Endothelial cell of umbilical vein (primary cell): Measurements from ENCODE around the gene PARVA. TPM values are rescaled to one million over a fixed set of nuclear protein-coding genes. Genes with fewer than 3 reads are reported as not detected.

ENCODE experiments used
- Bru-seq: library from RNA; stranded (reverse); fragments of 400-500 nt; gene quantifications from one replicate; lab custom pipeline; 2021; lab: Mats Ljungman, UMichigan
- BruChase-seq, 2 experiments: library from RNA; stranded (reverse); fragments of 400-500 nt; gene quantifications; one replicate each; lab custom pipeline; 2021; lab: Mats Ljungman, UMichigan
- BruUV-seq: library from RNA; stranded (reverse); fragments of 400-500 nt; replicated peaks from 2 replicates; lab custom pipeline; 2021; lab: Mats Ljungman, UMichigan
- CTCF ChIA-PET: fragments of 300-600, 350-600 bp; sonication (Branson Sonifier 250); formaldehyde crosslinking; loops from one replicate; lab custom pipeline; 2021; ENCODE audit warnings: antibody characterized with exemption, inconsistent platforms; lab: Charles Lee
- POLR2A ChIA-PET: fragments of 300-600, 350-600 bp; sonication (Branson Sonifier 250); formaldehyde crosslinking; loops from one replicate; lab custom pipeline; 2021; ENCODE audit warnings: antibody characterized with exemption, inconsistent platforms; lab: Charles Lee
- DNase-seq: peaks from one replicate; pipeline ENCODE4 v3.0.0-alpha.2; 2011; ENCODE audit warnings: low read depth, low spot score
- FAIRE-seq: peaks from 2 replicates; lab custom pipeline; 2011; peaks lifted over from hg19 to GRCh38; lab: Jason Lieb, UNC
- H2AFZ ChIP-seq: 2 replicates; pipeline ENCODE4 v1.6.0; 2012; ENCODE audit warnings: low read depth, low read length, control low read depth, inconsistent platforms
- H3K27ac ChIP-seq: 2 replicates; pipeline ENCODE4 v1.5.1; 2011; ENCODE audit warnings: low read depth, mild to moderate bottlenecking, control low read depth, low read length, moderate library complexity; ENCODE audit not compliant: insufficient read depth
- H3K27me3 ChIP-seq, 2 experiments: 2 replicates each; pipeline versions ENCODE4 v1.6.0 to v1.6.1; 2011; ENCODE audit warnings: low read length in 2 of 2, mixed read lengths in 1 of 2; ENCODE audit not compliant: control insufficient read depth in 2 of 2, insufficient read depth in 2 of 2
- H3K36me3 ChIP-seq, 2 experiments: 2 replicates in 1 of 2; 3 replicates in 1 of 2; pipeline ENCODE4 v1.5.1; 2011; ENCODE audit warnings: low read length in 2 of 2, mild to moderate bottlenecking in 1 of 2, moderate library complexity in 1 of 2; ENCODE audit not compliant: control insufficient read depth in 2 of 2, insufficient read depth in 2 of 2; ENCODE audit errors: extremely low read depth in 1 of 2
- H3K4me1 ChIP-seq: 3 replicates; pipeline ENCODE4 v1.5.1; 2011; ENCODE audit warnings: mild to moderate bottlenecking, low read length; ENCODE audit not compliant: control insufficient read depth, insufficient read depth; ENCODE audit errors: extremely low read depth
- H3K4me2 ChIP-seq: 2 replicates; pipeline ENCODE4 v1.6.1; 2011; ENCODE audit warnings: low read length, control low read depth, mixed read lengths; ENCODE audit not compliant: insufficient read depth
- H3K4me3 ChIP-seq, 3 experiments: fragments of 200-600 bp in 1 of 3; sonication (generic), shearing (Covaris generic) in 1 of 3; replicated peaks in 1 of 3; 2 replicates each; pipeline ENCODE4 v1.5.1; 2011 to 2016; ENCODE audit warnings: control low read depth in 3 of 3, low read length in 3 of 3, mild to moderate bottlenecking in 2 of 3, inconsistent platforms in 1 of 3, low read depth in 1 of 3, moderate library complexity in 1 of 3; ENCODE audit not compliant: insufficient read depth in 1 of 3
- H3K79me2 ChIP-seq: 2 replicates; pipeline ENCODE4 v1.6.0; 2012; ENCODE audit warnings: low read length, inconsistent platforms; ENCODE audit not compliant: control insufficient read depth, insufficient read depth
- H3K9ac ChIP-seq: replicated peaks from 2 replicates; pipeline ENCODE3; 2011; ENCODE audit warnings: low read length, control low read depth; ENCODE audit not compliant: insufficient read depth; ENCODE audit errors: extremely low read depth
- H3K9me1 ChIP-seq: replicated peaks from 3 replicates; pipeline ENCODE4 v1.6.0; 2011; ENCODE audit warnings: mild to moderate bottlenecking, low read length; ENCODE audit not compliant: control insufficient read depth, insufficient read depth; ENCODE audit errors: extremely low read depth
- H3K9me3 ChIP-seq: replicated peaks from 2 replicates; pipeline ENCODE4 v1.5.1; 2012; ENCODE audit warnings: low read length, inconsistent platforms; ENCODE audit not compliant: control insufficient read depth, insufficient read depth
- H4K20me1 ChIP-seq: replicated peaks from 2 replicates; pipeline ENCODE3; 2011; ENCODE audit warnings: mild to moderate bottlenecking, low read length; ENCODE audit not compliant: control insufficient read depth, insufficient read depth; ENCODE audit errors: extremely low read depth
- EZH2 ChIP-seq: IDR thresholded peaks from 2 replicates; pipeline ENCODE4 v1.6.1; 2012; ENCODE audit warnings: borderline replicate concordance, low read depth, mild to moderate bottlenecking, moderate library complexity, low read length, inconsistent platforms; ENCODE audit not compliant: severe bottlenecking
- FOS ChIP-seq: IDR thresholded peaks from 2 replicates; pipeline ENCODE4 v1.6.1; 2011; ENCODE audit warnings: mild to moderate bottlenecking, low read length, moderate library complexity, borderline replicate concordance; ENCODE audit not compliant: insufficient read depth
- GATA2 ChIP-seq: IDR thresholded peaks from 2 replicates; pipeline ENCODE4 v1.7.0; 2011; ENCODE audit warnings: low read depth, mild to moderate bottlenecking, moderate library complexity, mixed read lengths, low read length; ENCODE audit not compliant: insufficient read length, insufficient read depth
- JUN ChIP-seq: IDR thresholded peaks from 2 replicates; pipeline ENCODE4 v1.6.1; 2011; ENCODE audit warnings: borderline replicate concordance, low read depth; ENCODE audit not compliant: insufficient read length, insufficient read depth
- MYC ChIP-seq: IDR thresholded peaks from one replicate; pipeline ENCODE4 v1.6.1; 2011; ENCODE audit warnings: mild to moderate bottlenecking, low read depth, low read length
- POLR2A ChIP-seq: IDR thresholded peaks from 2 replicates; pipeline ENCODE4 v1.6.1; 2012; ENCODE audit warnings: low read depth, mild to moderate bottlenecking, control low read depth, low read length
- POLR2AphosphoS5 ChIP-seq: IDR thresholded peaks from 2 replicates; pipeline ENCODE4 v1.6.1; 2012; ENCODE audit warnings: low read depth, mild to moderate bottlenecking, control low read depth, low read length, moderate library complexity; ENCODE audit not compliant: insufficient read depth
- dilution Hi-C: fragments of 300-500 bp; cut with MboI; formaldehyde crosslinking; loops from one replicate; pipeline ENCODE4 v1.15.0; 2019; ENCODE audit warnings: low sequenced_read_pairs; ENCODE audit not compliant: extremely low pct_ligation_motif_present
- intact Hi-C: fragments of 100-400 bp; cut with micrococcal nuclease; formaldehyde crosslinking; loops from one replicate; pipeline ENCODE4 v1.10.0; 2022
- long read RNA-seq: library from polyadenylated mRNA; stranded (forward); transcript quantifications from one replicate; pipeline ENCODE4 v2.0.0, GENCODE V29; 2021
- polyA minus RNA-seq, 3 experiments: library from RNA; depleted of rRNA, polyadenylated mRNA; stranded (reverse); fragments of >200 nt; gene quantifications; 1 replicate in 1 of 3; 2 replicates in 2 of 3; pipeline ENCODE4 v1.2.3, GENCODE V29; 2011
- polyA plus RNA-seq, 4 experiments: library from polyadenylated mRNA; depleted of rRNA in 3 of 4; stranded (reverse) in 3 of 4; unstranded in 1 of 4; fragments of >200 nt; gene quantifications; 2 replicates each; pipeline versions ENCODE4 v1.2.1 to v1.2.3, GENCODE V29; 2011 to 2012; ENCODE audit warnings: missing spikeins in 1 of 4
- total RNA-seq: library from RNA; stranded (reverse); gene quantifications from 2 replicates; pipeline ENCODE4 v1.2.3, GENCODE V29; 2021

The PARVA gene
- 99.8 and 104 TPM in 2 replicates for total RNA-seq
- 35.8 and 40.6 TPM in 2 replicates for polyA plus RNA-seq
- 60.2 and 60.6 TPM in 2 replicates for polyA plus RNA-seq (2011; cell fraction: cytosol; rRNA removed)
- 46.8 and 53.1 TPM in 2 replicates for polyA plus RNA-seq (2011; cell fraction: nucleus; rRNA removed)
- 111 and 114 TPM in 2 replicates for polyA plus RNA-seq (2012)
- 90.1 and 92.6 TPM in 2 replicates for polyA minus RNA-seq
- 20.1 TPM for polyA minus RNA-seq (2011; cell fraction: cytosol; rRNA and poly(A)+ RNA removed)
- polyA minus RNA-seq (2011; cell fraction: nucleus; rRNA and poly(A)+ RNA removed), result 59.2 and 87.7 TPM in 2 replicates
- percentile 88 among the genes with signal in this experiment for Bru-seq, nascent RNA
- BruChase-seq, experiment 1, labeled RNA remaining after a 6-hour chase, result percentile 83 among the genes with signal in this experiment
- BruChase-seq, experiment 2, labeled RNA remaining after a 2-hour chase, result percentile 82 among the genes with signal in this experiment
- long read RNA-seq, full-length matches to known transcripts, result 111 of 223 reads
- long read RNA-seq, partial matches to known transcripts, result 6 of 223 reads
- long read RNA-seq, other reads (novel, unspliced or antisense), result 106 of 223 reads

- peak within 1 kb of the TSS; percentile 99 for H3K9ac ChIP-seq
- no peaks in the 10 kb centered on the region for H3K9me3 ChIP-seq
- peak within 1 kb of the TSS; percentile 78 for H3K4me2 ChIP-seq
- DNase-seq, result peak; percentile 78
- peak; percentile 91 for TF ChIP-seq POLR2AphosphoS5
- peak; percentile 83 for TF ChIP-seq POLR2A
- TF ChIP-seq EZH2, result no peak
- no peaks in the 10 kb centered on the region for H4K20me1 ChIP-seq
- peak within 1 kb of the TSS; percentile 95 for H3K27ac ChIP-seq
- no peaks in the 10 kb centered on the region for H3K27me3 ChIP-seq
- peaks cover 0 to 3% of the 10 kb centered on the region in 2 experiments for H3K36me3 ChIP-seq
- ChIA-PET CTCF (interaction anchor here (0.7 to 2.9 kb wide), 15 partner anchors 10 to 511 kb away, joined by 3 to 22 read pairs (median 4); no protein-coding TSS in a partner anchor), POLR2A (interaction anchor here (0.5 to 0.9 kb wide), 4 partner anchors 11 to 1446 kb away, joined by 3 to 5 read pairs (median 4); no protein-coding TSS in a partner anchor)
- H3K4me3 ChIP-seq, result peak within 1 kb of the TSS; percentile 72 to 82 (median 78)
- peak within 1 kb of the TSS; percentile 97 for H2AFZ ChIP-seq
- H3K4me1 ChIP-seq, result peaks cover 16% of the 10 kb centered on the region
- peak; percentile 59 for FAIRE-seq
- H3K9me1 ChIP-seq, result no peaks in the 10 kb centered on the region
- BruUV-seq, result no TSS peak
- intact Hi-C loops, result loop anchor here (2.0 to 5.0 kb wide), 2 partner anchors 46 to 300 kb away; no protein-coding TSS in a partner anchor
- peaks cover 40% of the 10 kb centered on the region for H3K79me2 ChIP-seq
- dilution Hi-C loops, result no loop called here
These were observed at the start of gene PARVA for GRCh38 chr11:12377106-12377823. TSS of gene PARVA (plus strand) at chr11:12377571. CDS start at chr11:12377648, 77 bp downstream.

GRCh38 chr11:12329169-12329568 is 48.2 kb upstream of the PARVA start:
- H3K27me3 ChIP-seq, result no peaks in the 10 kb centered on the region
- no peaks in the 10 kb centered on the region for H3K36me3 ChIP-seq
- no peaks in the 10 kb centered on the region for H3K79me2 ChIP-seq
- H3K4me2 ChIP-seq, result no peak overlapping the region
- H3K4me1 ChIP-seq, result no peaks in the 10 kb centered on the region
- H4K20me1 ChIP-seq, result no peaks in the 10 kb centered on the region
- no peaks in the 10 kb centered on the region for H3K9me1 ChIP-seq
- TF ChIP-seq JUN (no peak), FOS (no peak), GATA2 (no peak), MYC (no peak), POLR2AphosphoS5 (no peak)
- H2AFZ ChIP-seq, result no peak overlapping the region
- POLR2A ChIA-PET, result no interaction called here
- dilution Hi-C loops, result no loop called here
- BruUV-seq, result no TSS peak
- FAIRE-seq, result no peak
- CTCF ChIA-PET, result interaction anchor here (2.6 to 5.6 kb wide), 5 partner anchors 8 to 633 kb away, joined by 7 to 191 read pairs (median 95); no protein-coding TSS in a partner anchor
- H3K4me3 ChIP-seq, result no peak overlapping the region
- no peak overlapping the region for H3K27ac ChIP-seq
- intact Hi-C loops, result no loop called here
- no peaks in the 10 kb centered on the region for H3K9me3 ChIP-seq
- DNase-seq, result no peak
- H3K9ac ChIP-seq, result no peak overlapping the region
